ENCODE data around the gene RIN3. TPM values are rescaled to one million over a fixed set of nuclear protein-coding genes. Genes with fewer than 3 reads are reported as not detected.

RIN3 gene
- polyA plus RNA-seq, 3 donors = 6.3 to 8.4 (median 7.9) TPM

- no peak for DNase-seq (ENCODE audit: extremely low read depth in 1 of 11, low read depth in 9 of 11, low spot score in 4 of 11)
Observed at GRCh38 chr14:92734618-92735017, 221.0 kb downstream of the RIN3 start.

- no peak for DNase-seq (ENCODE audit: extremely low read depth in 1 of 11, low read depth in 9 of 11, low spot score in 4 of 11)
Observed at GRCh38 chr14:92735344-92735743, 221.8 kb downstream of the RIN3 start.

GRCh38 chr14:92737206-92737605 lies 223.6 kb downstream of the RIN3 start:
- no peak for DNase-seq (ENCODE audit: extremely low read depth in 1 of 11, low read depth in 9 of 11, low spot score in 4 of 11)

GRCh38 chr14:92737619-92738188 lies 224.1 kb downstream of the RIN3 start:
- no peak for DNase-seq (ENCODE audit: extremely low read depth in 1 of 11, low read depth in 9 of 11, low spot score in 4 of 11)

Other genes starting within 250 kb of the RIN3 start
- gene SLC24A4, start 190.6 kb upstream of the RIN3 start, polyA plus RNA-seq (ENCODE audit: insufficient read length in 3 of 3) = under 1 TPM; 0.19 to 0.59 (median 0.30) TPM
- gene LGMN, start 234.8 kb downstream of the RIN3 start, polyA plus RNA-seq (ENCODE audit: insufficient read length in 3 of 3) = 100 to 1,000 TPM; 125 to 135 (median 134) TPM

Measured in renal cortex interstitium (tissue), 11 donors.